T-helper 2 cell (primary cell): Measurements from ENCODE around the gene IFITM5.
A peak's percentile ranks its signal among the peaks of the same experiment; 100 is the strongest.
"Not testable (repeated sequence)": the region's sequence is repeated elsewhere in the genome, so short reads cannot be mapped to it uniquely, and the experiment has no call there.

Experiments
- DNase-seq, 5 experiments: peaks; one replicate each; pipeline versions ENCODE4 v3.0.0 to v3.0.0-alpha.2; 2012 to 2022

Gene IFITM5

DNA sequence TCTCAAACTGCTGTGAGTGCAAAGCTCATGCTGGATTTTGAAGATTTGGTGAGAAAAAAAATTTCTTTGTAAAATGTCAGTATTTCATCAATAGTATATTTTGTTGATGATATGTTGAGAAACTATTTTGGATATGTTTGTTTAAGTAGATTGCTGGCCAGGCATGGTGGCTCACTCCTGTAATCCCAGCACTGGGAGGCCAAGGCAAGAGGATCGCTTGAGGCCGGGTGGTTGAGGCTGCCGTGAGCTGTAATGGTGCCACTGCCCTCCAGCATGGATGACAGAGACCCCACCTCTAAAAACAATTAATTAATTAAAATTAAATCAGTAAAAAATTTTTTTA is 28.2 kb upstream of the IFITM5 start:
- DNase-seq = no peak

DNA sequence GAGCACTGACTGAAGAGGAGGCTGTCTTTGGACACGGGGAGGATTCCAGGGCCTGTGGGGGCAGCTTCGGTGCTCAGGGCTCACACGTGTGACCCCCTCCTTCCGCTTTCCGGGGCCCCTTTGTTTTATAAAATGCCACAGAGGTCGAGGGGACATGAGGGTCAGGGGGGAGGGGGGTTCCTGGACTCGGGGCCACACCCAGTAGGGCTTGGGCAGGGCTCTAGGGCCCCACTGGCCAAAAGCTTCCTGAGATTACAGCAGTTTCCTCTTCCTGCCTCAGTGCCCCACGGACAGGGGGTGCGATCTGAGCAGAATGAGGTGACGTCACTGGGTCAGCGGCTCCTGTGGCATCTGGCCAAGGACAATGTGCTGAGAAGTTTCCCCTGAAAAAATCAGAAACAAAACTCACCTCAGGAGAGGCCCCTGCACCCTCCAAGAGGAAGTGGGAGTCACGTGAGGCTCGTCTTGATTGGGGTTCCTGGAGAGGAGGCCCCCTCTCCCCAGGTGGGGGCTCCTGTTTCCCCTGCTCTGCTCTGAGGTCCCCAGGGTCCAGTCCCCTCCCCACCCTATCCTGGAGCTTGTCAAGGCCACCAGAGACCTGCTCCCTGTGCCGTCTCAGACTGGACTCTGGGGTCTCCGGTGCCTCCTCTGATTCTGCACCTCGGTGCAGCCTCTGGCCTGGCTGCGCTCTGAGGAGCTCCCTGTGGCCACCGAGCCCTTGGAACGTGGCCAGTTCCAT is 27.7 kb upstream of the IFITM5 start:
- peak in 3 of 5 experiments; percentile 53 to 83 (median 77) for DNase-seq

DNA sequence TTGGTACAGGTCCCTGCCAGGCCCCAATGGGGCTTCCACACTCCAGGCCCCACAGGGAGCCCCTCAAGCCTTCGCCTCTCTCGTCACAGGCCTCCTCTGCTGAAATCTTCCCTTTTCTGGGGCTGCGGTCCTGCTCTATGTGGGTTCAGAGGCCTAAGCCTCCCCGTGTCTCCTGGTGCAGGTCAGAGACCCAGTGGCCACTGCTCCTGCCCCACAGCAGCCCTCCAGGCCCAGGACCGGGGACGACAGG is 27.2 kb upstream of the IFITM5 start:
- DNase-seq = no peak

DNA sequence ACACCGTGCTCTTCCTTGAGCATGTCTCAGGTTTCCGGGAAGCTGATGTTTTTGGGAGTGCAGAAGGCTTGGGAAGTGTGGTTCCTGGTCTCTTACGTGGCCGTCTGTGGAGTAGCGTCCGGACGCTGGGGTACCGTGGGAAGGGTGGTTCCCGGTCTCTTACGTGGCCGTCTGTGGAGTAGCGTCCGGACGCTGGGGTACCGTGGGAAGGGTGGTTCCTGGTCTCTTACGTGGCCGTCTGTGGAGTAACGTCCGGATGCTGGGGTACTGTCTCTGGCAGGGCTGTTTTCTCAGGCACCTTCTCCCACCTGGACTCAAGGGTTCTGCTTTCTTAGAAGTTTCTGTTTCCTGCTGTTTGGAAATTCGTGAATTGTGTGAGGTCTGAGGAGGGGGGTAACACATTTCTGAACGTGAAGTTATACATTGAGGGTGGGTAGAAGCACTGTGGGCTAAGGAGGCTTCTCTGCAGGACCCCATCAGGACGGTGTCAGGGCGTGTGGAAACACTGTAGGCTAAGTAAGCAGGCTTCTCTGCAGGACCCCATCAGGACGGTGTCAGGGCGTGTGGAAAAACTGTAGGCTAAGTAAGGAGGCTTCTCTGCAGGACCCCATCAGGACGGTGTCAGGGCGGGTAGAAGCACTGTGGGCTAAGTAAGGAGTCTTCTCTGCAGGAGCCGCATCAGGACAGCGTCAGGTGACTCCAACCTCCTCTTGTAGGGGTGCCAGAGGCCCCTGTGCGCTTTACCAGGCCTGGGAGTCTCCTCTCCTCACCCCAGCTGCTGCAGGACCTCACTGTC is 26.7 kb upstream of the IFITM5 start:
- DNase-seq = no peak

DNA sequence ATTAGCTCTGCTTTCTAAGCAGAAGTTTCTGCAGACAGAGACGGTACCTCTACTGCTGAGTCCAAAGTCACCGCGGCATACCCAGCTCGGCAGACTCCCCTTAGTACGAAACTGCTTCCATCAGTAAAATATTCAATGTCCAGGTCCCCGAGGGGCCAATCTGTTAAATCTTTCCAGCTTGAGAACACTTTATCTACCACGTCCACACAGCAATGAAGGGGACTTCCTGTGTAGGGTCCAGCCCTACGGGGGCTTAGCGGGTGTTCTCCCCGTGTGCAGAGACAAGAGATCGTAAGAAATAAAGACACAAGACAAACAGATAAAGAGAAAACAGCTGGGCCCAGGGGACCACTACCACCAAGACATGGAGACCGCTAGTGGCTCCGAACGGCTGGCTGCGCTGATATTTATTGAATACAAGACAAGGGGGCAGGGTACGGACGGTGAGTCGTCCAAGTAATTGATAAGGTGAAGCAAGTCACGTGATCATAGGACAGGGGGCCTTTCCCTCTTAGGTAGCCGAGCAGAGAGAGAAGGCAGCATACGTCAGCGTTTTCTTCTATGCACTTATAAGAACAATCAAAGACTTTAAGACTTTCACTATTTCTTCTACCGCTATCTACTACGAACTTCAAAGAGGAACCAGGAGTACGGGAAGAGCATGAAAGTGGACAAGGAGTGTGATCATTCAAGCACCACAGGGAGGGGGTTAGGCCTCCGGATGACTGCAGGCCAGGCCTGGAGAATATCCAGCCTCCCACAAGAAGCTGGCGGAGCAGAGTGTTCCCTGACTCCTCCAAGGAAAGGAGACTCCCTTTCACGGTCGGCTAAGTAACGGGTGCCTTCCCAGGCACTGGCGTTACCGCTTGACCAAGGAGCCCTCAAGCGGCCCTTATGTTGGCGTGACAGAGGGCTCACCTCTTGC is 25.5 kb upstream of the IFITM5 start:
- DNase-seq = not testable (repeated sequence)

DNA sequence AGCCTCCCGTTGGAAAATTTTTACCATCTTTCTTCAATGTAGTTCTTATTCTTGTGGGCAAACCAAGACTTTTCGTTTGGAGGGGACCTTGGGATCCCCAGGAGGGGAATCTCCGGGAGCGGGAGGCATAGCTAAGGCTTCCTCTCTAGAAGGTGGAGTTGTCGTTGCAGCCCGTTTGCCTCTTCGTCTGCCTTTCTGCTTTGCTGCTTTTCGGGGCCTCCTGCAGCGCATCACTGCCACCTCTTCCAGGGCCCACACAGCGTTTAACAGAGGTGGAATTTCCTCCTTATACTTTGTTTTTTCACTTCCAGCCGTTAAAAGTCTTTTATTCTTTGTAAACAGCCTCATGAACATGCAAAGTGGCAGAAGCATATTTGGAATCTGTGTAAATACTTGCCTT is 24.8 kb upstream of the IFITM5 start:
- no peak for DNase-seq

DNA sequence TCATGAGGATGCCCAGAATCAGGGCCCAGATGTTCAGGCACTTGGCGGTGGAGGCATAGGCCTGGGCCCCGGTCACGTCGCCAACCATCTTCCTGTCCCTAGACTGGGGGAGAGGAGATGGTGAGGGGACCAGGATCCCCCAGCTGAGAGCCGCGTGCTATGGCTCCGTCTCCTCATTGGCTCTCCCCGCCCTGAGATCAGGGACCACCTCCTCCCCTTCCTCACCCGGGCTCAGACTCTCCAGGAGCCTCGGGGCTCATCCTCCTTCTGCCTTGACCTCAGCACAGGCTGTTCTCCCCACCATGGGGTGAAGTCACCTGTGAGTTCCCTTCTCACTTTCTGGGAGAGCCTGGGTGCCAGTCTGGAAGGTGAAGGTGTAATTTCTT is 20.6 kb upstream of the IFITM5 start:
- DNase-seq = not testable (repeated sequence)

DNA sequence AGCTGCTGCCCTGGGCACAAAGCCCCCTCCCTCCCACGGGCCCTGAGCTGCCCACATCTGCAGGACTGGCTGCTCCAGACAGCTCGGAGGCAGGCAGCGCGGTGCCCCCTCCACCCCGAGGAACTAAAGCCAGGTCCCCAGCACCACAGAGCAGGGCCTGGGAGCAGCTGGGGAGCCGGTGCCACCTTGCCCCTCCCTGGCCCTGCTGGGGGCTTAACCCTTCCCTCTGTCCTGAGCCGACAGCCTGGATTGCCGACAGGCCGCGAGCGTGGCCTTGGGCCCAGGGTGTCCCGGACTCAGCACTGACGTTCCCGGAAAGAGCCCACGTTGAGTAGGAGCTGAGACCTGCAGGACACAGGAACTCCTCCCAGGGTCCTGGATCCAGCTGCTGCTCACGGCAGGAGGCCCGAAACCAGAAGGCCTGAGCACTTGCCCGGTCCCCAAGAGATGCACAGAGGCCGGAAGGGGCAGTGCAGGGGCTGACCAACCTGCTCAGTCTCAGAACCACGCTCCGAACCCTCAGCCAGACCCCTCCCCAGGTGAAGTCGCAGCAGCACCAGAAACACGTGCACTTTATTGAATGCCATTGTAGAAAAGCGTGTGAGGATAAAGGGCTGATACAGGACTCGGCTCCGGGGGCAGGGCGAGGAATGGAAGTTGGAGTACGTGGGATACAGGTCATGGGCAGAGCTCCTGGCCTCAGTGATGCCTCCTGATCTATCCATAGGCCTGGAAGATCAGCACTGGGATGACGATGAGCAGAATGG is 20.0 kb upstream of the IFITM5 start:
- DNase-seq = not testable (repeated sequence)

DNA sequence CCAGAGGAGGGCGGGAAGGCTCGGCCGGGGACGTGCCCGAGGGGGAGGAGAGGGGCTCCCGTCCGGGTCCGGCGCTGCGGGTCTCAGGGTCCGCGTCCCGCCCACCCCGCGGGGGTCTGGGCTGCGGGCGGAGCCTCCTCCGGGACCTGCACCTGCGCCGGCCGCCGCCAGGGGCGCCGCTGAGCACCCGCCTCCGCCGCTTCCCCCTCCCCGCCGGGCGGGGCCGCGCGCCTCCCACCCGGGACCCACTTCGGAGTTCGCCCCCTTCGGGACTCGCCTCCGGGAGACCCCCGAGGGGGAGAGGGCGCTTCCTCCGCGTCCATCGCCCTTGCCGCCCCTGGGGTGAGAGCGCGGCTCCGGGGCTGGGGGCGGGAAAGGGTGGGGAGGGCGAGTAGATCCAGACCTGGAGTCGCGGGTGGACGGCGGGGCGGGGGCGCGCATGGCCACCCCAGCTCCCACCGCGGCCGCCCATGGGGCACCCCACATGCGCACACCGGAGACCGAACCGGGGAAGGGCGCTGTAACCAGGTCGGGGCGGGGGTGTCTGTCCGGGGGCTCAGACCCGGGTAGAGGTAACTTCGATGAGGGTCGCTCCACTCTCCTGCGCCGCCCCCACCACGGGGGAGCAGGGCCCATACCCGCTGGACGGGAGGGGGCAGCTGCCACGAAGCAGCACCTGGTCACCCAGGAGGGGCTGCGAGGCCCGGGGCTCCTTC is 19.2 kb upstream of the IFITM5 start:
- DNase-seq = not testable (repeated sequence)

DNA sequence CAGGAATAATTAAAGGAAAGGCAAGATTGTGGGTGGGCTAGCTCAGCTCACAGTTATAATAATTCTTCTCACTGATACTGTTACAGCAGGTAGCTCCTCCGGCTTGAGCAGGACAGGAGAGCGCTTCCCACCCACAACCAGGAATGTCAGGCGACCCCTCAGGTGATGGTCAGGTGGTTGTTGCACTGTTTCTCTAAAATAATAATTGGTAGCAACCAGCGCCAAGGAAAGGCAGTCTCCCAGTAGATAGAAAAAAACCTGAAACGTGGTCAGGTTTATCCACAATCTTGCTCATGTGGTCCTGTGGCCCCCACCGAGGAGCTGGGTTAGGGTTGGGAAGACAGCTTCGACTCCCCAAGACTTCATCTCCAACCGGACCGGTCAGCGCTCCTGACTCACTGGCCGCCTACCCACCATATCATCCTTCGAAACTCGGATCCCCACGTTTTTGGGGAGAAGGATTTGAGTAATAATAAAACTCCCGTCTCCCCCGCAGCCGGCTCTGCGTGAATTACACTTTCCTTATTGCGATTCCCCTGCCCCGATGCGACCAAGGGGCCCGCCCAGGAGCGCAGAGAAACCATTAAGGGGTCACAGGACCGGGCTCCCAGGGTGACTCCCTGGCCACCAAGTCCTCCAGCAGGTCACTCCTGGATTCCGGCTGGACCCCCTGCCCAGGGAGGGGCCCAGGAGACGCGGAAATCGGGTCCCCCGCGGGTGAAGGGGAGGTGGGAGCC is 18.5 kb upstream of the IFITM5 start:
- not testable (repeated sequence) for DNase-seq

DNA sequence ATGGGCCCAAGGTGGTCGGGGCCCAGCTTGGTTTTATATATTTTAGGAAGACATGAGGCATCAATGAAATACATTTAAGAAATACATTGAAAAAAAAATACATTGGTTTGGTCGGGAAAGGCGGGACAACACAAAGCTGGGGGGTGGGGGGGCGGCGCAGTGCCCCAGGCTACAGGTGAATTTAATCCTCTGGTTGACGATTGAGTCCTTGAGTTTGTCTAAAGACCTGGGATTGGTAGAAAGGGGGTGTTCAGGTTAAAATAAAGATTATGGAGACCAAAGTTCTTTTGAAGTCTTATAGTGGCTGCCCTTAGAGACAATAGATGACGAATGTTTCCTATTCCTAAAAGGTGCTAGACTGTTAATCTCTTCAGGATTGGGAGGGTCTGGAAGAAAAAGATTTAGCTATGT is 17.6 kb upstream of the IFITM5 start:
- peak in 1 of 5 experiments; percentile 68 for DNase-seq

DNA sequence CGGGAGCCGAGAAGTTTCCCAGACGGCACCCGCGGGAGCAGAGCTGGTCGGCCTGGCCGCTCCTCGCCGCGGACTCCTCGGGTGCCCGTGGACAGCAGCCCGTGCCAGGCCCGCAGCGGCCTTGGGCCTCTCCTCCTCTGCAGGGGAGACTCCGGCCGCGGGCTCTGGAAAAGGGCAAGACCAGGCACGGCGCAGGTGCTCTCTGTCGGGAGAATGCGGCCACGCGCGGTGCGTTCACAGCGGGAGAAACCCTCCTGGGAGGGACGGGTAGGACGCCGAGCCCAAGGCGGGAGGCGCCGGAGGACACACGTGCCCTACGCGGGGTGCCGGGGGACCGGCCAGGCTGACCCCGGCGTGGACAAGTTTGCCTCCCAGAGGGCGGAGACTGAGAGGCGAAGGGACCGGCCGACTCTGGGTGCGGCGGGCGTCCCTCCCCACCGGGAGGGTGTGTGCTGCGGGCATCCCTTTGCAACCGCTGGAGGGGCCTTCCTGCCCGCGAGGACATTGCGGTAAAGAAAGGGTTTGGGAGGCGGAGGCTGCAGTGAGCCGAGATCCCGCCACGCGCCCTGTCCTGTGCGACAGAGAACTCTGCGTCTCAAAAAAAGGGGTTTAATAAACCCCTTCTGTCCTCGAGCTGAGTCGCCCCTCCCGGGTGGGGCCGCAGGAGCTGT is 16.8 kb upstream of the IFITM5 start:
- DNase-seq = peak in 2 of 5 experiments; percentile 56 to 59

DNA sequence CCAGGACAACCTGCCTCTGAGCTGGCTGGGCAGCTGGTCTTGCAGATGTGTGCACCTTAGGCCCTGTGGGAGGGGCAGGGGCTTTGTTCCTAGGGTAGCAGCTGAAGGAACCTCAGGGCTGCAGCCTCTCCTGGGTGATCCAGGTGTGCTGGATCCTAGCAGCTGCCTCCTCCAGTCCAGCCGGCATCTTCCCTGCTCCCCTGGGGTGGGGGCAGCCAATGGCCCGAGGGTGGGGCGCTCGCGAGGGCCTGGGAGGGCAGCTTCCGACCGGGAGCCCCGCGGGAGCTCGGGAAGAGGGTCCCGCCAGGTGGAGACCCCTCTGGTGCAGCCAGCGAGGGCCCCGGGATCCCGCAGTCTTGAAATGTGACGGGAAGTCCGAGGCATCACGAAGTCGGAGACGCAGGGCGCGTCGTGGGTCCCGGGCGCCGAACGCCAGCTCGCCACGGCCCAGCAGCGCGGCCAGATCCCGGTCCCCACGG is 16.2 kb upstream of the IFITM5 start:
- DNase-seq = no peak

DNA sequence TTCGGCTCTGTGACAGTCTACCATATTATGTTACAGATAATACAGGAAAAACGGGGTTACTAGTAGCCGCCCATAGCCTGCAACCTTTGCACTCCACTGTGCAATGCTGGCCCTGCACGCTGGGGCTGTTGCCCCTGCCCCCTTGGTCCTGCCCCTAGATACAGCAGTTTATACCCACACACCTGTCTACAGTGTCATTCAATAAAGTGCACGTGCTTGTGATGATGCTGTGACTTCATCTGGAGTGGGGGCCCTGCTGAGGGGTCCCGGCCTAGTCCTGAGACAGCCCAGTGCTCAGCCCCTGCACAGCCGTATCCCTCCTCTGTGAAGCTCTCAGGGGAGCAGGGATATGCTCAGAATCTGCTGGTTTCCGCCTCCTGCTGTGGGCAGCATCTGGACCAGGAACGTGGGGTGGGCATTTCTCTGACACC is 15.7 kb upstream of the IFITM5 start:
- peak in 1 of 5 experiments; percentile 50 for DNase-seq

DNA sequence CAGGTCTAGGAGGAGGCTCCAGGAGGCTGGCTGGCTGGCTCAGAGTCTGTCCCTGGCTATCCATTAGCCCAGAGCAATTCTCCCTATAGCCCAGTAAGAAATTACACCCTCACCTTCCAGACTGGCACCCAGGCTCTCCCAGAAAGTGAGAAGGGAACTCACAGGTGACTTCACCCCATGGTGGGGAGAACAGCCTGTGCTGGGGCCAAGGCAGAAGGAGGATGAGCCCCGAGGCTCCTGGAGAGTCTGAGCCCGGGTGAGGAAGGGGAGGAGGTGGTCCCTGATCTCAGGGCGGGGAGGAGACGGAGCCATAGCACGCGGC is 15.2 kb upstream of the IFITM5 start:
- DNase-seq = not testable (repeated sequence)

DNA sequence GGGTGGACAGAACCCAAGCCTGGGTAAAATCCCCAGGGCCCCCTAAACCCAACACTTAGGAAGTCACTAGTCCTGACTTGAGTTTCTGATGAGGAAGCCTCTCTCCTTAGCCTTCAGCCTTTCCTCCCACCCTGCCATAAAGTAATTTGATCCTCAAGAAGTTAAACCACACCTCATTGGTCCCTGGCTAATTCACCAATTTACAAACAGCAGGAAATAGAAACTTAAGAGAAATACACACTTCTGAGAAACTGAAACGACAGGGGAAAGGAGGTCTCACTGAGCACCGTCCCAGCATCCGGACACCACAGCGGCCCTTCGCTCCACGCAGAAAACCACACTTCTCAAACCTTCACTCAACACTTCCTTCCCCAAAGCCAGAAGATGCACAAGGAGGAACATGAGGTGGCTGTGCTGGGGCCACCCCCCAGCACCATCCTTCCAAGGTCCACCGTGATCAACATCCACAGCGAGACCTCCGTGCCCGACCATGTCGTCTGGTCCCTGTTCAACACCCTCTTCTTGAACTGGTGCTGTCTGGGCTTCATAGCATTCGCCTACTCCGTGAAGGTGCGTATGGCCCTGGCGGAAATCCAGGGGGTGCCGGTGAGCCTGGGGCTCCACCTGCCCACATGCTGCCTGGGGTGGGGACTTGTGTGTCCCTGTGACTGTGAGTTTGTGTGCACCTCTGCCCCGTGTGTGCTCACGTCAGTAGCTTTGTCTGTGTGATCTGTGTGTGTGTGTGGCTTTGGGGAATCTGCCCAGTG is 14.6 kb upstream of the IFITM5 start, which contains the start of gene IFITM1:
TSS of gene IFITM1 (plus strand) at position 254 of the 767 bp plus-strand sequence. CDS start at position 385, 131 bp downstream.
- DNase-seq = peak in 3 of 5 experiments; percentile 42 to 87 (median 74)

DNA sequence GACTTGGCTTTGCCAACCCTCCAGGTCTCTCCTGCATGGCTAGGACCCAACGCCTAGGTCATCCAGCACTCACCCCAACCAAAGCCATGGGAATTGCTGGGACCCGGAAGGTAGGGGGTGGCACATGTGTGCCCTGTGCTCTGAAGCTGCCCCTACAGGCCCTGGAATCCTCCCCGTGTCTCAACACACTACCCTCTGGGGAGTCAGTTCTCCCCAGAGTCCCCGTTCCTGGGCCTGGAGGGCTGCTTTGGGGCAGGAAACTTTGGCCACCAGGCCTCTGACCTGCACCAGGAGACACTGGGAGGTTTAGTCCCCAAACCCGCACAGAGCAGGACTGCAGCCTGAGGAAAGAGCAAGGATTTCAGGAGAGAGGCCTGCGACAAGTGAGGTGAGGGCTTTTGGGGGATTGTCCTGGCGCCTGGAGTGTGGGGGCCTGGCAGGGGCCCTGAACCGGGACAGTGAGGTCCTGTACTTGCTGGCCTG is 14.0 kb upstream of the IFITM5 start:
- DNase-seq = no peak

DNA sequence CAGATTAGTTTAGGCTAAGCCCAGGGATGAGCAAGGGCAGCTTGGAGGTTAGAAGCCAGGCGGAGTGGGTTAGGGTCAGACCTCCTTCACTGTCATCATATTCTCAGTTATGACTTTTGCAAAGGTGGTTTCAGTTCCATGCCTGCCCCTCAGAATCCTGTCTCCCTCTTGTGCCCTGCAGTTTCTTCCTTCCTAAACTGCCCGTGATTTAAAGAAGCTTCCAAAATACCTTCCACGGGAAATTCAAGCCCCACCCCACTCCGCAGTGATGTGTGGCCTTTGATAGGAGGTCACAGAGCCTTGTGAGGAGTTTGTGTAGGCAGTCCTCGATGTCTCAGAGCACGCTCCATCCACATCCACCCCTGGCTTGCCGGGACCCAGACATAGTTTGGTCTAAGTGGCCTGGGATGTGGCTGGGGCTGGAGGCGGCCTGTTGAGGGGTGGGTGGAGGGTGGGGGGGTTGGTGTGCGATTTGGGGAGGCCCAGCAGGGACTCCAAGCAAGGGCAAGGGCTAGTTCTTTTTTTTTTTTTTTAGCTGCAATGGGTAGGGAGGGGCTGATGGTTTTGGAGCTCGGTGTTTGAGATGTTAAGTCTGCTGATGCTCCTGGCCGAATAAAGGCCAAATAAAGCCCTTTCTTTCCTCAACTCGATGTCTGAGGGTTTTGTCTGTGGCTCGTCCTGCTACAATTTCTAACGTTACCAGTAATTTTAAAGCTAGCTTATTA is 12.9 kb upstream of the IFITM5 start:
- DNase-seq = peak in 1 of 5 experiments; percentile 36
